Measurements from ENCODE around the gene CLEC20A.

The CLEC20A gene

GRCh38 chr1:178470411-178470960 is 26.3 kb downstream of the CLEC20A start:
- TF ChIP-seq TEAD4 (IDR thresholded peaks at IDR 0.05) (peak; percentile 77), TCF12 (IDR thresholded peaks at IDR 0.05; ENCODE audit: low read depth) (no peak), NFIC (IDR thresholded peaks at IDR 0.05) (no peak)

DNA sequence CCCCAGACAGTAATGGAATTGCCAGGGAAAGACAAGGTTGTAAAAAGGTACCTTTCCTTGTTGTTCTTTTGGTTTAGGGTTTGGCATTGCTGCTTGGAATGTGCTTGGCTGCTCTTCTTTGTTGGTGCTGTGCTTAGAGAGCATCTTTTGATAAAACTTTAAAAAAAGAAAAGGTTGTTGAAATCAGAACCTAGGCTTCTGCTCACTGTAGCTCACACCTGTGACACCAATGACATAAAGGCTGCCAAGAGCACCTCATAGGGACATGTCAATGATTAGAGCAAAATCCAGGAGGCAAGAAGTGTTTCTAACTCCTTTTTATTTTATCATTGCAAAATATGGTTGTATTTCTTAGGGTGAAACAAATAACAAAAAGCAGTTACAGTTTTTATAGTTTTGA is 28.9 kb downstream of the CLEC20A start:
- TF ChIP-seq TEAD4 (IDR thresholded peaks at IDR 0.05) (no peak), ZBTB7A (IDR thresholded peaks at IDR 0.05; ENCODE audit: low read depth) (no peak)
- TF ChIP-seq, protein P1, sequence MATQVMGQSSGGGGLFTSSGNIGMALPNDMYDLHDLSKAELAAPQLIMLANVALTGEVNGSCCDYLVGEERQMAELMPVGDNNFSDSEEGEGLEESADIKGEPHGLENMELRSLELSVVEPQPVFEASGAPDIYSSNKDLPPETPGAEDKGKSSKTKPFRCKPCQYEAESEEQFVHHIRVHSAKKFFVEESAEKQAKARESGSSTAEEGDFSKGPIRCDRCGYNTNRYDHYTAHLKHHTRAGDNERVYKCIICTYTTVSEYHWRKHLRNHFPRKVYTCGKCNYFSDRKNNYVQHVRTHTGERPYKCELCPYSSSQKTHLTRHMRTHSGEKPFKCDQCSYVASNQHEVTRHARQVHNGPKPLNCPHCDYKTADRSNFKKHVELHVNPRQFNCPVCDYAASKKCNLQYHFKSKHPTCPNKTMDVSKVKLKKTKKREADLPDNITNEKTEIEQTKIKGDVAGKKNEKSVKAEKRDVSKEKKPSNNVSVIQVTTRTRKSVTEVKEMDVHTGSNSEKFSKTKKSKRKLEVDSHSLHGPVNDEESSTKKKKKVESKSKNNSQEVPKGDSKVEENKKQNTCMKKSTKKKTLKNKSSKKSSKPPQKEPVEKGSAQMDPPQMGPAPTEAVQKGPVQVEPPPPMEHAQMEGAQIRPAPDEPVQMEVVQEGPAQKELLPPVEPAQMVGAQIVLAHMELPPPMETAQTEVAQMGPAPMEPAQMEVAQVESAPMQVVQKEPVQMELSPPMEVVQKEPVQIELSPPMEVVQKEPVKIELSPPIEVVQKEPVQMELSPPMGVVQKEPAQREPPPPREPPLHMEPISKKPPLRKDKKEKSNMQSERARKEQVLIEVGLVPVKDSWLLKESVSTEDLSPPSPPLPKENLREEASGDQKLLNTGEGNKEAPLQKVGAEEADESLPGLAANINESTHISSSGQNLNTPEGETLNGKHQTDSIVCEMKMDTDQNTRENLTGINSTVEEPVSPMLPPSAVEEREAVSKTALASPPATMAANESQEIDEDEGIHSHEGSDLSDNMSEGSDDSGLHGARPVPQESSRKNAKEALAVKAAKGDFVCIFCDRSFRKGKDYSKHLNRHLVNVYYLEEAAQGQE (IDR thresholded peaks at IDR 0.05; ENCODE audit: low read depth) = no peak

DNA sequence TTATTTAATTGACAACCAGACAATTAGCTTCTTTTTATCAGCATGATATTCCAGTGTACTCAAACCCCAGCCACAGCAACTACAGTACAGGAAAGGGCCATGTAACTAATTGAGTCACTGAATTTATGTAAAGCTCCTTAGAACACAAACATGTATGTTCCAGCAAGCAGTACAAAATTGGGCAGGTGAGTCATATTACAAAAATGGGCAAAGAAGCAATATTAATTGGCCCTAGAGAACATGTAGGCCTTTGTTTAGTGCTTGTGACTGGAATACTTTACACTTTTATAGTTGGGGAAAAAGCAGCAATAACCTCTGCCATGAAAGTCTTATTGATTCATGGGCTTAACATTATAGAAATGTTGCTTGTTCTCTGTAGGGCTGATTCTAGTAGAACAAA is 31.8 kb downstream of the CLEC20A start:
- no peak for TF ChIP-seq NFIC (IDR thresholded peaks at IDR 0.05)
- TF ChIP-seq TAF1 (IDR thresholded peaks at IDR 0.05; ENCODE audit: low read depth) = no peak
- TF ChIP-seq, protein P2, sequence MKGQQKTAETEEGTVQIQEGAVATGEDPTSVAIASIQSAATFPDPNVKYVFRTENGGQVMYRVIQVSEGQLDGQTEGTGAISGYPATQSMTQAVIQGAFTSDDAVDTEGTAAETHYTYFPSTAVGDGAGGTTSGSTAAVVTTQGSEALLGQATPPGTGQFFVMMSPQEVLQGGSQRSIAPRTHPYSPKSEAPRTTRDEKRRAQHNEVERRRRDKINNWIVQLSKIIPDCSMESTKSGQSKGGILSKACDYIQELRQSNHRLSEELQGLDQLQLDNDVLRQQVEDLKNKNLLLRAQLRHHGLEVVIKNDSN (IDR thresholded peaks at IDR 0.05) = no peak
- no peak for TF ChIP-seq YY1 (IDR thresholded peaks at IDR 0.05; ENCODE audit: low read depth)
- TF ChIP-seq TEAD4 (IDR thresholded peaks at IDR 0.05) = no peak
- no peak for TF ChIP-seq TCF12 (IDR thresholded peaks at IDR 0.05; ENCODE audit: low read depth)
- TF ChIP-seq CREB1 (IDR thresholded peaks at IDR 0.05; ENCODE audit: low read depth) = no peak
- TF ChIP-seq, protein P1 (IDR thresholded peaks at IDR 0.05; ENCODE audit: low read depth) = no peak
- no peak for TF ChIP-seq ZBTB7A (IDR thresholded peaks at IDR 0.05; ENCODE audit: low read depth)
- TF ChIP-seq CEBPB (IDR thresholded peaks at IDR 0.05) = no peak
- no peak for TF ChIP-seq EP300 (IDR thresholded peaks at IDR 0.05; ENCODE audit: borderline replicate concordance)
- TF ChIP-seq EGR1 (IDR thresholded peaks at IDR 0.05) = no peak
- TF ChIP-seq RAD21 (IDR thresholded peaks at IDR 0.05; ENCODE audit: low read depth) = no peak
- TF ChIP-seq MAX (IDR thresholded peaks at IDR 0.05) = no peak
- no peak for TF ChIP-seq FOXM1 (IDR thresholded peaks at IDR 0.05; ENCODE audit: borderline replicate concordance, low read depth)

- TF ChIP-seq, protein P1 (IDR thresholded peaks at IDR 0.05; ENCODE audit: low read depth) = no peak
Measured at GRCh38 chr1:178464566-178464965, 32.2 kb downstream of the CLEC20A start.

DNA sequence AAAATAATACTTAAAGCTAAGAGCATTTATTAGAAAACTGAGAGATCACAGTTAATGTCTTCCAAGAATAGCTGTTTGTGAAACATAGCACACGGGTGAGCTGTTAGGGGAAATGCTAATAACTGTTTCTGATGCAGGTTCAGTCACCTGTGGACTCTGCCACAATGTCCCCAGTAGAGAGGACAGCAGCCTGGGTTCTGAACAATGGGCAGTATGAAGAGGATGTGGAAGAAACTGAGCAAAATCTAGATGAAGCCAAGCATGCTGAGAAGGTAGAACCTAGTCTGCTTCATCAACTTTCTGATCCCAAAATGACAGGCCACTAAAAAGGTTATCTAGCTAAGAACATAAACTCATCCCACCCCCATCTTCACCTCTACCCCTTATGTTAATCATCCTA is 32.6 kb downstream of the CLEC20A start:
- TF ChIP-seq, protein P2 (IDR thresholded peaks at IDR 0.05) = no peak
- TF ChIP-seq EP300 (IDR thresholded peaks at IDR 0.05; ENCODE audit: borderline replicate concordance) = no peak
- TF ChIP-seq CREB1 (IDR thresholded peaks at IDR 0.05; ENCODE audit: low read depth) = no peak
- TF ChIP-seq NFIC (IDR thresholded peaks at IDR 0.05) = no peak
- no peak for TF ChIP-seq RAD21 (IDR thresholded peaks at IDR 0.05; ENCODE audit: low read depth)
- TF ChIP-seq, protein P1 (IDR thresholded peaks at IDR 0.05; ENCODE audit: low read depth) = no peak
- TF ChIP-seq FOXM1 (IDR thresholded peaks at IDR 0.05; ENCODE audit: borderline replicate concordance, low read depth) = no peak
- no peak for TF ChIP-seq TEAD4 (IDR thresholded peaks at IDR 0.05)
- no peak for TF ChIP-seq MAX (IDR thresholded peaks at IDR 0.05)
- TF ChIP-seq TCF12 (IDR thresholded peaks at IDR 0.05; ENCODE audit: low read depth) = no peak
- TF ChIP-seq TAF1 (IDR thresholded peaks at IDR 0.05; ENCODE audit: low read depth) = no peak
- no peak for TF ChIP-seq YY1 (IDR thresholded peaks at IDR 0.05; ENCODE audit: low read depth)
- no peak for TF ChIP-seq CEBPB (IDR thresholded peaks at IDR 0.05)
- no peak for TF ChIP-seq ZBTB7A (IDR thresholded peaks at IDR 0.05; ENCODE audit: low read depth)
- TF ChIP-seq EGR1 (IDR thresholded peaks at IDR 0.05) = no peak
